ENCODE measurements around the gene NAT8. TPM values are rescaled to one million over a fixed set of nuclear protein-coding genes. Genes with fewer than 3 reads are reported as not detected.

The NAT8 gene
- total and polyA plus RNA-seq, 2 of the 8 experiments (the other 6 are each of a cell fraction or from before 2014, with no cell fraction given): not detected

- FAIRE-seq (no peak), DNase-seq (ENCODE audit: low read depth in 1 of 2, low spot score in 2 of 2) (no peak)
- Histone ChIP-seq H2BK12ac (ENCODE audit: low read depth, low read length) (no peak overlapping the region), H3K56ac (replicated peaks; ENCODE audit: insufficient read length, low read depth, low read length) (no peak overlapping the region), H3K23me2 (ENCODE audit: low read depth, low read length) (no peaks in the 10 kb centered on the region), H3K18ac (ENCODE audit: extremely low read depth, low read length) (no peak overlapping the region), H3K36me3 (ENCODE audit: control insufficient read depth in 2 of 4, insufficient read depth in 4 of 4, low read length in 3 of 4) (no peaks in the 10 kb centered on the region), H2BK20ac (ENCODE audit: low read length) (no peak overlapping the region), H4K5ac (ENCODE audit: insufficient read length, low read depth, low read length) (no peak overlapping the region), H2BK120ac (replicated peaks; ENCODE audit: low read depth, low read length) (no peak overlapping the region), H3K4me1 (replicated peaks in 1 of 4; ENCODE audit: control insufficient read depth in 3 of 4, insufficient read depth in 4 of 4, low read length in 3 of 4) (no peaks in the 10 kb centered on the region), H2BK5ac (ENCODE audit: low read depth, low read length) (no peak overlapping the region), H3K27me3 (replicated peaks in 1 of 4; ENCODE audit: control insufficient read depth in 3 of 4, extremely low read depth in 1 of 4, insufficient read depth in 3 of 4, low read length in 3 of 4) (no peaks in the 10 kb centered on the region), H3K79me2 (ENCODE audit: control insufficient read depth in 1 of 2, insufficient read depth in 2 of 2, low read length in 2 of 2) (no peaks in the 10 kb centered on the region), H4K8ac (ENCODE audit: extremely low read depth, insufficient read depth, low read length) (no peak overlapping the region), H3K4me2 (ENCODE audit: insufficient read depth in 1 of 2, low read depth in 2 of 2, low read length in 2 of 2) (no peak overlapping the region), H3K9ac (replicated peaks in 1 of 4; ENCODE audit: extremely low read depth in 1 of 4, low read depth in 3 of 4, low read length in 3 of 4) (no peak overlapping the region), H2BK15ac (ENCODE audit: low read length) (no peak overlapping the region), H3K79me1 (ENCODE audit: low read depth, low read length) (no peaks in the 10 kb centered on the region), H2AFZ (ENCODE audit: low read length) (no peak overlapping the region), H3K4me3 (ENCODE audit: extremely low read depth in 1 of 4, insufficient read depth in 2 of 4, low read depth in 3 of 4, low read length in 4 of 4) (no peak overlapping the region), H2AK5ac (ENCODE audit: low read depth, low read length) (no peak overlapping the region), H3K14ac (ENCODE audit: insufficient read length) (no peak overlapping the region), H3K4ac (replicated peaks; ENCODE audit: insufficient read length, low read depth, low read length) (no peak overlapping the region), H3K23ac (ENCODE audit: insufficient read length) (no peak overlapping the region), H3K9me3 (ENCODE audit: insufficient read depth in 2 of 2, low read depth in 1 of 2, low read length in 1 of 2) (peaks cover 34 to 43% of the 10 kb centered on the region in 2 experiments), H4K91ac (replicated peaks; ENCODE audit: insufficient read length, low read length) (no peak overlapping the region), H3K27ac (ENCODE audit: low read depth, low read length) (no peak overlapping the region), H4K20me1 (replicated peaks in 1 of 2; ENCODE audit: control insufficient read depth in 1 of 2, insufficient read depth in 2 of 2, low read length in 2 of 2) (no peaks in the 10 kb centered on the region)
- ChIA-PET CTCF (ENCODE audit: partially characterized antibody) (no interaction called here), POLR2A (ENCODE audit: partially characterized antibody) (no interaction called here)
- WGBS, 2 experiments (ENCODE audit: extremely low coverage in 1 of 2, insufficient coverage in 1 of 2, insufficient read length in 1 of 2, insufficient replicate concordance in 2 of 2, low coverage in 1 of 2, low lambda C conversion rate in 2 of 2, missing lambda C conversion rate in 1 of 2): 87% methylated on average over 3 of the region's 3 CpGs; no CpG with 5 or more reads in 1 of the 2 experiments
- TF ChIP-seq NANOG (IDR thresholded peaks at IDR 0.05; ENCODE audit: insufficient read depth, low read depth, low read length, poor library complexity, severe bottlenecking) (no peak), TCF12 (IDR thresholded peaks at IDR 0.05; ENCODE audit: low read depth, low read length) (no peak), RAD21 (IDR thresholded peaks at IDR 0.05 in 1 of 2, conservative IDR thresholded peaks at IDR 0.05 in 1 of 2; ENCODE audit: low read depth in 2 of 2, low read length in 2 of 2) (no peak), NRF1 (IDR thresholded peaks at IDR 0.05; ENCODE audit: low read depth, low read length) (no peak), RXRA (IDR thresholded peaks at IDR 0.05; ENCODE audit: insufficient read depth, low read depth, low read length) (no peak), TAF1 (IDR thresholded peaks at IDR 0.05; ENCODE audit: low read depth, low read length) (no peak), CTBP2 (IDR thresholded peaks at IDR 0.05; ENCODE audit: borderline replicate concordance, insufficient read depth, insufficient read length, low read length) (no peak), CREB1 (IDR thresholded peaks at IDR 0.05) (no peak), BRCA1 (IDR thresholded peaks at IDR 0.05; ENCODE audit: low read depth, low read length) (no peak), BACH1 (IDR thresholded peaks at IDR 0.05; ENCODE audit: low read length) (no peak), JUND (IDR thresholded peaks at IDR 0.05; ENCODE audit: low read length) (no peak), PHF8 (conservative IDR thresholded peaks at IDR 0.05; ENCODE audit: low read depth, low read length) (no peak), ATF3 (IDR thresholded peaks at IDR 0.05; ENCODE audit: insufficient read depth, low read depth, low read length) (no peak), SRF (IDR thresholded peaks at IDR 0.05; ENCODE audit: low read depth, low read length) (no peak), MAX (IDR thresholded peaks at IDR 0.05) (no peak)
Observed at GRCh38 chr2:73641767-73642062, 507 bp downstream of the NAT8 start.
